ENCODE results near the gene DUOXA1. TPM values are rescaled to one million over a fixed set of nuclear protein-coding genes. Genes with fewer than 3 reads are reported as not detected.

Gene DUOXA1
- total and polyA plus RNA-seq, 9 donors = 0.30 to 4.1 (median 0.77) TPM

GRCh38 chr15:45140557-45141250 lies 11.0 kb upstream of the DUOXA1 start:
- WGBS, 3 donors = 91 to 94% (median 92%) methylated on average over 9 to 10 of the region's 10 CpGs
- intact Hi-C loops (cut with DNase I) = no loop called here
- no peaks in the 10 kb centered on the region for H3K36me3 ChIP-seq
- H3K4me3 ChIP-seq = no peak overlapping the region
- no peak overlapping the region for H3K27ac ChIP-seq
- H3K9me3 ChIP-seq = no peaks in the 10 kb centered on the region
- no peaks in the 10 kb centered on the region for H3K4me1 ChIP-seq (ENCODE audit: insufficient read depth)
- no peak for DNase-seq
- H3K27me3 ChIP-seq = no peaks in the 10 kb centered on the region
- no peak for TF ChIP-seq CTCF (IDR thresholded peaks at IDR 0.05)
- TF ChIP-seq EP300 (IDR thresholded peaks at IDR 0.05) = no peak
- no peak for TF ChIP-seq POLR2A (IDR thresholded peaks at IDR 0.05)

GRCh38 chr15:45139770-45140169 lies 10.1 kb upstream of the DUOXA1 start:
- no peaks in the 10 kb centered on the region for H3K27me3 ChIP-seq
- 88 to 92% (median 89%) methylated on average over 6 of the region's 6 CpGs for WGBS, 3 donors

GRCh38 chr15:45138814-45139765 lies 9.4 kb upstream of the DUOXA1 start:
- Histone ChIP-seq H3K4me3 (no peak overlapping the region), H3K27me3 (no peaks in the 10 kb centered on the region), H3K9me3 (no peaks in the 10 kb centered on the region), H3K4me1 (ENCODE audit: insufficient read depth) (no peaks in the 10 kb centered on the region), H3K27ac (no peak overlapping the region), H3K36me3 (no peaks in the 10 kb centered on the region)
- TF ChIP-seq CTCF (IDR thresholded peaks at IDR 0.05) (no peak), POLR2A (IDR thresholded peaks at IDR 0.05) (no peak), EP300 (IDR thresholded peaks at IDR 0.05) (no peak)
- intact Hi-C loops (cut with DNase I) = no loop called here
- 61 to 77% (median 68%) methylated on average over 12 of the region's 12 CpGs for WGBS, 3 donors
- DNase-seq = no peak

More at GRCh38 chr15:45139770-45140169, 10.1 kb upstream of the DUOXA1 start:
- Histone ChIP-seq H3K9me3 (no peaks in the 10 kb centered on the region), H3K27ac (no peak overlapping the region), H3K4me1 (ENCODE audit: insufficient read depth) (no peaks in the 10 kb centered on the region), H3K36me3 (no peaks in the 10 kb centered on the region), H3K4me3 (no peak overlapping the region)
- intact Hi-C loops (cut with DNase I) = no loop called here
- no peak for TF ChIP-seq POLR2A (IDR thresholded peaks at IDR 0.05)
- no peak for TF ChIP-seq EP300 (IDR thresholded peaks at IDR 0.05)
- TF ChIP-seq CTCF (IDR thresholded peaks at IDR 0.05) = no peak
- DNase-seq = no peak

GRCh38 chr15:45137703-45138102 lies 8.0 kb upstream of the DUOXA1 start:
- H3K36me3 ChIP-seq = no peaks in the 10 kb centered on the region
- TF ChIP-seq CTCF (IDR thresholded peaks at IDR 0.05) (no peak), EP300 (IDR thresholded peaks at IDR 0.05) (no peak), POLR2A (IDR thresholded peaks at IDR 0.05) (no peak)
- DNase-seq = no peak
- H3K27ac ChIP-seq = no peak overlapping the region
- no peaks in the 10 kb centered on the region for H3K27me3 ChIP-seq
- no peaks in the 10 kb centered on the region for H3K9me3 ChIP-seq
- no peak overlapping the region for H3K4me3 ChIP-seq
- WGBS, 3 donors = 75 to 79% (median 76%) methylated on average over 8 of the region's 8 CpGs
- H3K4me1 ChIP-seq (ENCODE audit: insufficient read depth) = no peaks in the 10 kb centered on the region
- intact Hi-C loops (cut with DNase I) = no loop called here

Measured in ovary (tissue), 9 donors.